Hepatocyte (in vitro differentiated cells): ENCODE results near the gene UBE2O. TPM values are rescaled to one million over a fixed set of nuclear protein-coding genes. Genes with fewer than 3 reads are reported as not detected.

Experiments used
- DNase-seq: peaks from one replicate; pipeline ENCODE4 v3.0.0-alpha.2; 2016; ENCODE audit warnings: low spot score
- H2AFZ ChIP-seq: fragments of 200-600 bp; sonication (generic); 2 replicates; pipeline ENCODE4 v1.6.0; 2016; ENCODE audit warnings: antibody characterized with exemption, mild to moderate bottlenecking
- H3K27ac ChIP-seq: fragments of 200-600 bp; sonication (generic); 2 replicates; pipeline ENCODE4 v1.5.1; 2016; ENCODE audit warnings: mild to moderate bottlenecking
- H3K27me3 ChIP-seq: fragments of 200-600 bp; sonication (generic); 2 replicates; pipeline ENCODE4 v1.6.1; 2016
- H3K36me3 ChIP-seq: fragments of 200-600 bp; sonication (generic); replicated peaks from 2 replicates; pipeline ENCODE4 v1.5.1; 2016; ENCODE audit warnings: low read depth; ENCODE audit not compliant: insufficient read depth
- H3K4me1 ChIP-seq: fragments of 200-600 bp; sonication (generic); 2 replicates; pipeline ENCODE4 v1.5.1; 2016; ENCODE audit warnings: mild to moderate bottlenecking, moderate library complexity; ENCODE audit not compliant: insufficient read depth
- H3K4me2 ChIP-seq: fragments of 200-600 bp; sonication (generic); 2 replicates; pipeline ENCODE4 v1.6.0; 2016
- H3K4me3 ChIP-seq: fragments of 200-600 bp; sonication (generic); 2 replicates; pipeline ENCODE4 v1.5.1; 2016; ENCODE audit warnings: mild to moderate bottlenecking
- H3K79me2 ChIP-seq: fragments of 200-600 bp; sonication (generic); 2 replicates; pipeline ENCODE4 v1.6.0; 2017; ENCODE audit warnings: mild to moderate bottlenecking
- H3K9me2 ChIP-seq: fragments of 200-600 bp; sonication (generic); replicated peaks from 2 replicates; pipeline ENCODE4 v1.6.0; 2017; ENCODE audit warnings: mild to moderate bottlenecking; ENCODE audit not compliant: insufficient read depth
- H3K9me3 ChIP-seq: fragments of 200-600 bp; sonication (generic); 2 replicates; pipeline ENCODE4 v1.5.1; 2016; ENCODE audit warnings: low read depth, mild to moderate bottlenecking
- H4K20me1 ChIP-seq: fragments of 200-600 bp; sonication (generic); 2 replicates; pipeline ENCODE4 v1.6.0; 2016; ENCODE audit warnings: mild to moderate bottlenecking; ENCODE audit not compliant: insufficient read depth, poor library complexity, severe bottlenecking
- CTCF ChIP-seq: fragments of 200-600 bp; sonication (generic); IDR thresholded peaks from 2 replicates; pipeline ENCODE4 v1.5.1; 2016; ENCODE audit warnings: antibody characterized with exemption, mild to moderate bottlenecking; ENCODE audit not compliant: poor library complexity
- EZH2 ChIP-seq: fragments of 200-600 bp; sonication (generic); IDR thresholded peaks from 2 replicates; pipeline ENCODE4 v1.6.1; 2016; ENCODE audit warnings: antibody characterized with exemption, mild to moderate bottlenecking, borderline replicate concordance
- EZH2phosphoT487 ChIP-seq: fragments of 200-600 bp; sonication (generic); IDR thresholded peaks from one replicate; pipeline ENCODE4 v1.6.1; 2018; ENCODE audit warnings: antibody characterized with exemption, mild to moderate bottlenecking, low read depth, moderate library complexity; ENCODE audit not compliant: unreplicated experiment, severe bottlenecking
- WGBS: methylation state at CpG from one replicate; pipeline ENCODE4 v1.1.6; 2016; ENCODE audit warnings: low lambda C conversion rate; ENCODE audit errors: missing lambda C conversion rate; 5-methylcytosine and 5-hydroxymethylcytosine counted together
- polyA plus RNA-seq: library from polyadenylated mRNA; unstranded; fragments of >200 nt; fragmentation: Nextera tagmentation; extraction: Ambion mirVana; gene quantifications from 2 replicates; pipeline ENCODE4 v1.2.1, GENCODE V29; 2016
- total RNA-seq: library from RNA; depleted of rRNA; stranded (reverse); fragments of >200 nt; gene quantifications from 2 replicates; pipeline ENCODE4 v1.2.3, GENCODE V29; 2014

The UBE2O gene
- total and polyA plus RNA-seq, 2 experiments from 2014 or later = 9.7 to 15.2 TPM

GRCh38 chr17:76498876-76499251 lies 45.9 kb upstream of the UBE2O start:
- H3K27me3 ChIP-seq = no peaks in the 10 kb centered on the region
- H3K27ac ChIP-seq = peak overlapping the region; percentile 56
- no peak overlapping the region for H3K4me2 ChIP-seq
- no peak for TF ChIP-seq EZH2phosphoT487
- TF ChIP-seq CTCF = no peak
- no peak for TF ChIP-seq EZH2
- no peak overlapping the region for H2AFZ ChIP-seq
- DNase-seq = no peak
- H3K9me2 ChIP-seq = no peaks in the 10 kb centered on the region
- H3K9me3 ChIP-seq = no peaks in the 10 kb centered on the region
- H3K79me2 ChIP-seq = peaks cover 11% of the 10 kb centered on the region
- no peaks in the 10 kb centered on the region for H4K20me1 ChIP-seq
- H3K4me3 ChIP-seq = no peak overlapping the region
- H3K4me1 ChIP-seq = peaks cover 28% of the 10 kb centered on the region
- H3K36me3 ChIP-seq = no peaks in the 10 kb centered on the region
- 77% methylated on average over 4 of the region's 4 CpGs for WGBS

GRCh38 chr17:76497979-76498875 lies 45.3 kb upstream of the UBE2O start:
- Histone ChIP-seq H4K20me1 (no peaks in the 10 kb centered on the region), H3K4me1 (peaks cover 33% of the 10 kb centered on the region), H3K4me3 (no peak overlapping the region), H3K27ac (peak overlapping the region; percentile 56), H3K36me3 (no peaks in the 10 kb centered on the region), H3K9me2 (no peaks in the 10 kb centered on the region), H2AFZ (no peak overlapping the region), H3K27me3 (no peaks in the 10 kb centered on the region), H3K9me3 (no peaks in the 10 kb centered on the region), H3K4me2 (peak overlapping the region; percentile 18), H3K79me2 (peaks cover 11% of the 10 kb centered on the region)
- DNase-seq = peak; percentile 84
- TF ChIP-seq EZH2 = no peak
- no peak for TF ChIP-seq EZH2phosphoT487
- TF ChIP-seq CTCF = no peak
- WGBS = 46% methylated on average over 31 of the region's 31 CpGs

- H4K20me1 ChIP-seq = no peaks in the 10 kb centered on the region
- H3K79me2 ChIP-seq = peaks cover 11% of the 10 kb centered on the region
- H3K4me1 ChIP-seq = peaks cover 39% of the 10 kb centered on the region
- H3K27me3 ChIP-seq = no peaks in the 10 kb centered on the region
- no peaks in the 10 kb centered on the region for H3K36me3 ChIP-seq
- H3K27ac ChIP-seq = peak overlapping the region; percentile 51
- no peak overlapping the region for H2AFZ ChIP-seq
- H3K4me3 ChIP-seq = no peak overlapping the region
- no peaks in the 10 kb centered on the region for H3K9me2 ChIP-seq
- WGBS = 78% methylated on average over 2 of the region's 2 CpGs
- no peaks in the 10 kb centered on the region for H3K9me3 ChIP-seq
- no peak for DNase-seq
- H3K4me2 ChIP-seq = peak overlapping the region; percentile 18
- no peak for TF ChIP-seq CTCF
- TF ChIP-seq EZH2 = no peak
- TF ChIP-seq EZH2phosphoT487 = no peak
These were observed 44.7 kb upstream of the UBE2O start for GRCh38 chr17:76497699-76497978.
